A549 (cell line): Measurements from ENCODE around the gene HOXC6. TPM values are rescaled to one million over a fixed set of nuclear protein-coding genes. Genes with fewer than 3 reads are reported as not detected.
"Not testable (repeated sequence)": the region's sequence is repeated elsewhere in the genome, so short reads cannot be mapped to it uniquely, and the experiment has no call there.

Experiments
- ATAC-seq, 2 experiments: fragments of 200-7000 bp in 1 of 2; fragments of >200 bp in 1 of 2; cut with Nextera tagmentation in 1 of 2; cut with Tn5 transposase in 1 of 2; 3 replicates each; pipeline versions ENCODE4 v1.8.0 to v1.9.1; 2018 to 2020; ENCODE audit warnings: mild to moderate bottlenecking in 1 of 2, moderate library complexity in 1 of 2
- CTCF ChIA-PET: fragments of 300-600 bp; sonication (Branson Sonifier 250); formaldehyde crosslinking; extraction: SDS; loops from one replicate; lab custom pipeline; 2021; ENCODE audit warnings: antibody characterized with exemption, inconsistent platforms; lab: Yijun Ruan, JAX
- POLR2A ChIA-PET: fragments of 350-600 bp; formaldehyde crosslinking; extraction: SDS; loops from one replicate; lab custom pipeline; 2021; ENCODE audit warnings: antibody characterized with exemption, inconsistent platforms; lab: Yijun Ruan, JAX
- DNase-seq, 2 experiments: peaks; one replicate each; pipeline versions ENCODE4 v3.0.0 to v3.0.0-alpha.2; 2011 to 2016; ENCODE audit warnings: low read depth in 1 of 2, low spot score in 1 of 2
- FAIRE-seq: peaks from 2 replicates; lab custom pipeline; 2011; peaks lifted over from hg19 to GRCh38; lab: Jason Lieb, UNC
- H3K27ac ChIP-seq, 2 experiments: fragments of >200 bp; sonication (Bioruptor Twin); formaldehyde crosslinking; 3 replicates each; pipeline ENCODE4 v1.5.1; 2016 to 2017
- H3K4me1 ChIP-seq: fragments of >200 bp; sonication (Bioruptor Twin); formaldehyde crosslinking; 3 replicates; pipeline ENCODE4 v1.6.1; 2016
- H3K4me2 ChIP-seq: fragments of >200 bp; sonication (Bioruptor Twin); formaldehyde crosslinking; 3 replicates; pipeline ENCODE4 v1.6.1; 2016
- H3K4me3 ChIP-seq: fragments of >200 bp; sonication (Bioruptor Twin); formaldehyde crosslinking; 3 replicates; pipeline ENCODE4 v1.5.1; 2016
- H3K9me3 ChIP-seq: fragments of >200 bp; sonication (Bioruptor Twin); formaldehyde crosslinking; 3 replicates; pipeline ENCODE4 v1.6.1; 2016
- ATOH8 ChIP-seq: fragments of 250-450 bp; sonication (Bioruptor Pico); IDR thresholded peaks from 2 replicates; pipeline ENCODE4 v1.5.0; 2020; ENCODE audit warnings: low read depth, mild to moderate bottlenecking, moderate library complexity
- BCL3 ChIP-seq: fragments of >200 bp; sonication (Bioruptor Twin); formaldehyde crosslinking; IDR thresholded peaks from 3 replicates; pipeline ENCODE4 v1.6.1; 2016
- BHLHE40 ChIP-seq: IDR thresholded peaks from 2 replicates; pipeline ENCODE4 v1.6.1; 2012; ENCODE audit warnings: low read depth, low read length, inconsistent platforms
- E2F6 ChIP-seq: IDR thresholded peaks from 2 replicates; pipeline ENCODE4 v1.6.1; 2012; ENCODE audit warnings: low read depth, borderline replicate concordance
- EP300 ChIP-seq, 2 experiments: fragments of >200 bp; sonication (Bioruptor Twin); formaldehyde crosslinking; IDR thresholded peaks; 2 replicates in 1 of 2; 3 replicates in 1 of 2; pipeline ENCODE4 v1.6.1; 2016 to 2017
- ESRRA ChIP-seq: fragments of 150-350 bp; IDR thresholded peaks from 2 replicates; pipeline ENCODE4 v1.6.1; 2014; ENCODE audit warnings: mild to moderate bottlenecking, low read length, borderline replicate concordance
- FOSB ChIP-seq: fragments of 250-450 bp; sonication (Bioruptor Pico); IDR thresholded peaks from 2 replicates; pipeline ENCODE4 v1.5.0; 2020; ENCODE audit warnings: mild to moderate bottlenecking, moderate library complexity
- FOSL2 ChIP-seq, 2 experiments: fragments of 450-650 bp in 1 of 2; fragments of >200 bp in 1 of 2; sonication (Bioruptor Twin) in 1 of 2; formaldehyde crosslinking; IDR thresholded peaks; 2 replicates each; pipeline versions ENCODE4 v1.5.0 to v1.6.1; 2016 to 2020; ENCODE audit warnings: mild to moderate bottlenecking in 1 of 2, moderate library complexity in 1 of 2
- HEYL ChIP-seq: fragments of 250-450 bp; sonication (Bioruptor Pico); IDR thresholded peaks from 2 replicates; pipeline ENCODE4 v1.8.0; 2021; ENCODE audit warnings: mild to moderate bottlenecking, moderate library complexity
- HOXA7 ChIP-seq: fragments of 250-450 bp; sonication (Bioruptor Pico); IDR thresholded peaks from 2 replicates; pipeline ENCODE4 v1.5.0; 2020; ENCODE audit warnings: mild to moderate bottlenecking, moderate library complexity
- HOXB13 ChIP-seq: fragments of 250-450 bp; sonication (Bioruptor Pico); IDR thresholded peaks from 2 replicates; pipeline ENCODE4 v1.5.0; 2020; ENCODE audit warnings: low read depth, mild to moderate bottlenecking, moderate library complexity
- NPAS2 ChIP-seq: fragments of 250-450 bp; sonication (Bioruptor Pico); IDR thresholded peaks from 2 replicates; pipeline ENCODE4 v1.8.0; 2022; ENCODE audit warnings: mild to moderate bottlenecking, moderate library complexity, borderline replicate concordance
- REST ChIP-seq: fragments of 200-600 bp; sonication (generic); IDR thresholded peaks from 2 replicates; pipeline ENCODE4 v1.6.1; 2016; ENCODE audit warnings: antibody characterized with exemption, mild to moderate bottlenecking, moderate library complexity
- RNF2 ChIP-seq: fragments of 200-600 bp; sonication (generic); IDR thresholded peaks from 2 replicates; pipeline ENCODE4 v1.6.1; 2016; ENCODE audit warnings: low read depth, mild to moderate bottlenecking, antibody characterized with exemption, moderate library complexity, borderline replicate concordance
- TP53 ChIP-seq: fragments of 250-450 bp; sonication (Bioruptor Pico); IDR thresholded peaks from 2 replicates; pipeline ENCODE4 v1.5.0; 2021; ENCODE audit warnings: mild to moderate bottlenecking, moderate library complexity
- USF2 ChIP-seq: fragments of 450-650 bp; IDR thresholded peaks from 2 replicates; pipeline ENCODE4 v1.6.1; 2014; ENCODE audit warnings: antibody characterized with exemption
- ZNF302 ChIP-seq: fragments of 250-450 bp; sonication (Bioruptor Pico); IDR thresholded peaks from 2 replicates; pipeline ENCODE4 v1.9.0; 2021; ENCODE audit warnings: inconsistent platforms, mild to moderate bottlenecking, moderate library complexity
- ZSCAN20 ChIP-seq: fragments of 250-450 bp; sonication (Bioruptor Pico); IDR thresholded peaks from 2 replicates; pipeline ENCODE4 v1.8.0; 2022; ENCODE audit warnings: mild to moderate bottlenecking, moderate library complexity
- WGBS: methylation state at CpG from one replicate; pipeline ENCODE4 v1.1.6; 2017; ENCODE audit errors: missing lambda C conversion rate; 5-methylcytosine and 5-hydroxymethylcytosine counted together
- polyA plus RNA-seq, 4 experiments: library from polyadenylated mRNA; depleted of rRNA in 3 of 4; stranded (reverse); fragments of >200 nt; fragmentation: RNase III in 1 of 4; extraction: RNeasy Plus Mini Kit Qiagen cat#74134 plus additional on column Dnase treatment in 1 of 4; gene quantifications; 2 replicates in 3 of 4; 3 replicates in 1 of 4; pipeline ENCODE4 v1.2.3, GENCODE V29; 2011 to 2017

HOXC6 gene
- polyA plus RNA-seq, 2 of the 4 experiments (the other 2 are of a cell fraction): 5.2 to 6.0 TPM

- TF ChIP-seq USF2 (peak; percentile 77), REST (no peak)
- no peak overlapping the region for H3K27ac ChIP-seq
- POLR2A ChIA-PET: no interaction called here
- H3K4me3 ChIP-seq: no peak overlapping the region
- CTCF ChIA-PET: interaction anchor here (1.4 to 27.9 kb wide), 6 partner anchors 11 to 175 kb away, joined by 3 to 476 read pairs (median 6); partner anchors contain the start of gene SMUG1
- no peaks in the 10 kb centered on the region for H3K9me3 ChIP-seq
- no peak overlapping the region for H3K4me2 ChIP-seq
- DNase-seq (peak; percentile 52 to 57), FAIRE-seq (no peak), ATAC-seq (peak in 1 of 2 experiments; percentile 65; a peak in 3 of 6 replicates)
- 75% methylated on average over 4 of the region's 4 CpGs for WGBS
- H3K4me1 ChIP-seq: peaks cover 7% of the 10 kb centered on the region; the same call in 1 of the 3 replicates
Measured at GRCh38 chr12:54040148-54040494, 11.9 kb downstream of the HOXC6 start.

GRCh38 chr12:54040648-54041047, 12.4 kb downstream of the HOXC6 start:
- ATAC-seq (no peak), DNase-seq (no peak), FAIRE-seq (no peak)
- H3K4me3 ChIP-seq: no peak overlapping the region
- H3K4me2 ChIP-seq: no peak overlapping the region
- 68% methylated on average over 3 of the region's 3 CpGs for WGBS
- H3K27ac ChIP-seq: no peak overlapping the region
- ChIA-PET CTCF (interaction anchor here (1.2 to 27.9 kb wide), 8 partner anchors 8 to 175 kb away, joined by 3 to 476 read pairs (median 6); partner anchors contain the start of genes HOXC5 and SMUG1), POLR2A (interaction anchor here (0.8 to 1.2 kb wide), 2 partner anchors 8 to 13 kb away, joined by 4 to 7 read pairs; partner anchors contain the start of genes HOXC4 and HOXC5)
- TF ChIP-seq TP53 (CRISPR knock-in tag) (no peak), HEYL (CRISPR knock-in tag) (no peak), ESRRA (no peak), ZSCAN20 (CRISPR knock-in tag) (no peak), BHLHE40 (no peak), ZNF302 (CRISPR knock-in tag) (no peak), HOXB13 (no peak), ATOH8 (CRISPR knock-in tag) (no peak), USF2 (no peak), RNF2 (no peak), NPAS2 (CRISPR knock-in tag) (no peak), FOSL2 (IDR thresholded peaks at IDR 0.05) (no peak), FOSL2 (CRISPR knock-in tag; IDR thresholded peaks at IDR 0.05) (no peak)
- H3K4me1 ChIP-seq: peaks cover 7% of the 10 kb centered on the region; the same call in 1 of the 3 replicates
- H3K9me3 ChIP-seq: no peaks in the 10 kb centered on the region

GRCh38 chr12:54041097-54041690, 13.0 kb downstream of the HOXC6 start:
- FAIRE-seq (no peak), DNase-seq (no peak), ATAC-seq (no peak)
- no peaks in the 10 kb centered on the region for H3K9me3 ChIP-seq
- ChIA-PET POLR2A (interaction anchor here (0.8 to 1.2 kb wide), 2 partner anchors 9 to 13 kb away, joined by 4 to 7 read pairs; partner anchors contain the start of genes HOXC4 and HOXC5), CTCF (interaction anchor here (0.6 to 27.9 kb wide), 8 partner anchors 8 to 174 kb away, joined by 3 to 476 read pairs (median 6); partner anchors contain the start of genes HOXC5 and SMUG1)
- no peak overlapping the region for H3K4me2 ChIP-seq
- no peak overlapping the region for H3K27ac ChIP-seq
- TF ChIP-seq EP300 (IDR thresholded peaks at IDR 0.05) (no peak), HOXB13 (no peak), TP53 (CRISPR knock-in tag) (no peak), HOXA7 (CRISPR knock-in tag) (no peak), FOSB (CRISPR knock-in tag) (no peak), E2F6 (no peak), BCL3 (no peak), ZSCAN20 (CRISPR knock-in tag) (no peak)
- H3K4me1 ChIP-seq: peaks cover 7% of the 10 kb centered on the region; the same call in 1 of the 3 replicates
- H3K4me3 ChIP-seq: no peak overlapping the region
- WGBS: 63% methylated on average over 2 of the region's 2 CpGs

- ATAC-seq, H3K4me2 ChIP-seq, FAIRE-seq, H3K4me3 ChIP-seq, H3K27ac ChIP-seq, H3K9me3 ChIP-seq, POLR2A ChIA-PET, DNase-seq, H3K4me1 ChIP-seq: not testable (repeated sequence)
- CTCF ChIA-PET: interaction anchor here (1.2 to 27.9 kb wide), 5 partner anchors 9 to 173 kb away, joined by 4 to 476 read pairs (median 9); partner anchors contain the start of genes HOXC5 and SMUG1
- WGBS: 64% methylated on average over 6 of the region's 6 CpGs
Measured at GRCh38 chr12:54042033-54042432, 13.8 kb downstream of the HOXC6 start.
